Endothelial cell of umbilical vein (primary cell): ENCODE data around the gene TDRD7.

Experiments used
- TF ChIP-seq, protein P1 (sequence below), 2 donors: IDR thresholded peaks; 1 replicate in 1 of 2; 2 replicates in 1 of 2; pipeline ENCODE4 v1.5.1; 2011; ENCODE audit warnings: low read length in 2 of 2, mild to moderate bottlenecking in 2 of 2, moderate library complexity in 2 of 2, control low read depth in 1 of 2, inconsistent platforms in 1 of 2, low read depth in 1 of 2; ENCODE audit not compliant: insufficient read depth in 1 of 2; ENCODE audit errors: extremely low read depth in 1 of 2
- TF ChIP-seq, protein P2 (sequence below): IDR thresholded peaks from 2 replicates; pipeline ENCODE4 v1.6.1; 2011; ENCODE audit not compliant: insufficient read depth, insufficient read length

DNA sequence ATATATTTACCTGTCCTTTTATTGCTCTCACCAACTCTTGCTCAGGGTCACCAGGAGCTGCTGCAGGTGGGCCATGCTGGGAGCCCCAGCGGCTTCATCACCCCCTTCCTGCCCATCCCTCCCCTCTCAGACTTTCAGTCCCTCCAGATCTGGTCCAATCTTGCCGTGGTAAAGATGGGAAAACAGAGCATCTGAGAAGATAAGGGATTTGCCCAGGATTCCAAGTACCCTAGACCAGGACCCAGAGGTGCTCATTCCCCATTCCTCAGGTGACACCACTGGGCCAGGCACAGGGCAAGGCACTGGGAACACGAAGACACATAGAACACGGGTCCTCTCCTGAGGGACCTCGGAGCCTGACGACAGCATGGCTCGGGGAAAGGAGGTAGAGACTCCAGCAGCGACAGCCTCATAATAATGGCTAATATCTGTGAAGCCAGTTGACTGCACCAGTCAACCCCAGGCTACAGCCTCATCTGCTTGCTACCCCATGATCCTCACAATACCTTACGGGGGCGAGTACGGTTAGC lies 107.6 kb downstream of the TDRD7 start:
- TF ChIP-seq, protein P1, sequence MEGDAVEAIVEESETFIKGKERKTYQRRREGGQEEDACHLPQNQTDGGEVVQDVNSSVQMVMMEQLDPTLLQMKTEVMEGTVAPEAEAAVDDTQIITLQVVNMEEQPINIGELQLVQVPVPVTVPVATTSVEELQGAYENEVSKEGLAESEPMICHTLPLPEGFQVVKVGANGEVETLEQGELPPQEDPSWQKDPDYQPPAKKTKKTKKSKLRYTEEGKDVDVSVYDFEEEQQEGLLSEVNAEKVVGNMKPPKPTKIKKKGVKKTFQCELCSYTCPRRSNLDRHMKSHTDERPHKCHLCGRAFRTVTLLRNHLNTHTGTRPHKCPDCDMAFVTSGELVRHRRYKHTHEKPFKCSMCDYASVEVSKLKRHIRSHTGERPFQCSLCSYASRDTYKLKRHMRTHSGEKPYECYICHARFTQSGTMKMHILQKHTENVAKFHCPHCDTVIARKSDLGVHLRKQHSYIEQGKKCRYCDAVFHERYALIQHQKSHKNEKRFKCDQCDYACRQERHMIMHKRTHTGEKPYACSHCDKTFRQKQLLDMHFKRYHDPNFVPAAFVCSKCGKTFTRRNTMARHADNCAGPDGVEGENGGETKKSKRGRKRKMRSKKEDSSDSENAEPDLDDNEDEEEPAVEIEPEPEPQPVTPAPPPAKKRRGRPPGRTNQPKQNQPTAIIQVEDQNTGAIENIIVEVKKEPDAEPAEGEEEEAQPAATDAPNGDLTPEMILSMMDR (IDR thresholded peaks at IDR 0.05; ENCODE audit: extremely low read depth in 1 of 2, insufficient read depth in 1 of 2, low read depth in 1 of 2, low read length in 2 of 2) = no peak
- TF ChIP-seq, protein P2, sequence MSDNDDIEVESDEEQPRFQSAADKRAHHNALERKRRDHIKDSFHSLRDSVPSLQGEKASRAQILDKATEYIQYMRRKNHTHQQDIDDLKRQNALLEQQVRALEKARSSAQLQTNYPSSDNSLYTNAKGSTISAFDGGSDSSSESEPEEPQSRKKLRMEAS = no peak
